H1 (cell line): ENCODE measurements around the gene KCNJ10. TPM values are rescaled to one million over a fixed set of nuclear protein-coding genes. Genes with fewer than 3 reads are reported as not detected.

Source experiments
- CTCF ChIA-PET: fragments of 300-600 bp; sonication (Branson Sonifier 250); formaldehyde crosslinking; loops from one replicate; lab custom pipeline; 2021; ENCODE audit not compliant: partially characterized antibody; lab: Charles Lee
- POLR2A ChIA-PET: fragments of 300-600 bp; sonication (Branson Sonifier 250); formaldehyde crosslinking; loops from one replicate; lab custom pipeline; 2021; ENCODE audit warnings: inconsistent platforms; ENCODE audit not compliant: partially characterized antibody; lab: Charles Lee
- DNase-seq, 2 experiments: peaks; one replicate each; pipeline versions ENCODE4 v3.0.0 to v3.0.0-alpha.2; 2010 to 2022; ENCODE audit warnings: low spot score in 2 of 2, low read depth in 1 of 2, mixed read lengths in 1 of 2
- FAIRE-seq: peaks from 2 replicates; lab custom pipeline; 2011; peaks lifted over from hg19 to GRCh38; lab: Jason Lieb, UNC
- H2AFZ ChIP-seq: 2 replicates; pipeline ENCODE4 v1.8.1; 2012; ENCODE audit warnings: low read length, inconsistent platforms
- H2AK5ac ChIP-seq: 2 replicates; pipeline ENCODE4 v1.6.1; 2013; ENCODE audit warnings: low read depth, low read length
- H2BK120ac ChIP-seq: replicated peaks from 2 replicates; pipeline ENCODE3; 2013; ENCODE audit warnings: low read depth, low read length, inconsistent platforms
- H2BK12ac ChIP-seq: 2 replicates; pipeline ENCODE4 v1.6.1; 2013; ENCODE audit warnings: low read depth, low read length
- H2BK15ac ChIP-seq: 2 replicates; pipeline ENCODE4 v1.6.1; 2013; ENCODE audit warnings: low read length
- H2BK20ac ChIP-seq: 2 replicates; pipeline ENCODE4 v1.6.1; 2013; ENCODE audit warnings: low read length
- H2BK5ac ChIP-seq: 2 replicates; pipeline ENCODE4 v1.6.1; 2013; ENCODE audit warnings: low read depth, low read length
- H3K14ac ChIP-seq: 2 replicates; pipeline ENCODE4 v1.6.1; 2013; ENCODE audit warnings: inconsistent platforms; ENCODE audit not compliant: insufficient read length
- H3K18ac ChIP-seq: 2 replicates; pipeline ENCODE4 v1.6.1; 2013; ENCODE audit warnings: low read length; ENCODE audit errors: extremely low read depth
- H3K23ac ChIP-seq: 2 replicates; pipeline ENCODE4 v1.6.1; 2013; ENCODE audit warnings: inconsistent platforms; ENCODE audit not compliant: insufficient read length
- H3K23me2 ChIP-seq: 2 replicates; pipeline ENCODE4 v1.6.1; 2013; ENCODE audit warnings: low read depth, low read length
- H3K27ac ChIP-seq: 2 replicates; pipeline ENCODE4 v1.6.1; 2011; ENCODE audit warnings: low read depth, low read length, inconsistent platforms
- H3K27me3 ChIP-seq, 4 experiments: replicated peaks in 1 of 4; 1 replicate in 1 of 4; 2 replicates in 3 of 4; pipeline versions ENCODE4 v1.6.1 to v1.8.1; 2011 to 2013; ENCODE audit warnings: low read length in 3 of 4, mild to moderate bottlenecking in 3 of 4, inconsistent platforms in 2 of 4, mixed read lengths in 2 of 4, moderate library complexity in 1 of 4; ENCODE audit not compliant: control insufficient read depth in 3 of 4, insufficient read depth in 3 of 4; ENCODE audit errors: extremely low read depth in 1 of 4
- H3K36me3 ChIP-seq, 4 experiments: 2 replicates each; pipeline versions ENCODE4 v1.6.1 to v1.8.1; 2011 to 2013; ENCODE audit warnings: mild to moderate bottlenecking in 4 of 4, low read length in 3 of 4, moderate library complexity in 2 of 4, control low read depth in 1 of 4, inconsistent platforms in 1 of 4; ENCODE audit not compliant: insufficient read depth in 4 of 4, control insufficient read depth in 2 of 4
- H3K4ac ChIP-seq: replicated peaks from 2 replicates; pipeline ENCODE3; 2013; ENCODE audit warnings: low read length, low read depth, mixed read lengths, inconsistent platforms; ENCODE audit not compliant: insufficient read length
- H3K4me1 ChIP-seq, 4 experiments: replicated peaks in 1 of 4; 1 replicate in 1 of 4; 2 replicates in 3 of 4; pipeline versions ENCODE4 v1.6.1 to v1.8.1; 2011 to 2013; ENCODE audit warnings: low read length in 3 of 4, inconsistent platforms in 2 of 4, mixed read lengths in 1 of 4; ENCODE audit not compliant: insufficient read depth in 4 of 4, control insufficient read depth in 3 of 4
- H3K4me2 ChIP-seq, 2 experiments: 2 replicates each; pipeline versions ENCODE4 v1.6.1 to v1.8.1; 2011 to 2013; ENCODE audit warnings: low read depth in 2 of 2, low read length in 2 of 2, control low read depth in 1 of 2, inconsistent platforms in 1 of 2, mild to moderate bottlenecking in 1 of 2; ENCODE audit not compliant: insufficient read depth in 1 of 2
- H3K4me3 ChIP-seq, 4 experiments: fragments of 200-600, 300-600 bp in 1 of 4; sonication (generic), shearing (Covaris generic), sonication (Bioruptor Twin) in 1 of 4; 2 replicates each; pipeline versions ENCODE4 v1.5.1 to v1.8.1; 2011 to 2016; ENCODE audit warnings: low read length in 4 of 4, low read depth in 3 of 4, control low read depth in 2 of 4, inconsistent platforms in 2 of 4, mild to moderate bottlenecking in 2 of 4, mixed read lengths in 1 of 4, moderate library complexity in 1 of 4; ENCODE audit not compliant: insufficient read depth in 2 of 4; ENCODE audit errors: extremely low read depth in 1 of 4
- H3K56ac ChIP-seq: replicated peaks from 2 replicates; pipeline ENCODE3; 2013; ENCODE audit warnings: low read depth, mild to moderate bottlenecking, mixed read lengths, low read length, inconsistent platforms; ENCODE audit not compliant: insufficient read length
- H3K79me1 ChIP-seq: 2 replicates; pipeline ENCODE4 v1.6.1; 2013; ENCODE audit warnings: low read depth, low read length, control low read depth
- H3K79me2 ChIP-seq, 2 experiments: 2 replicates each; pipeline versions ENCODE4 v1.6.1 to v1.8.1; 2012 to 2013; ENCODE audit warnings: low read length in 2 of 2, mild to moderate bottlenecking in 2 of 2, inconsistent platforms in 1 of 2; ENCODE audit not compliant: insufficient read depth in 2 of 2, control insufficient read depth in 1 of 2
- H3K9ac ChIP-seq, 4 experiments: replicated peaks in 1 of 4; 1 replicate in 1 of 4; 2 replicates in 3 of 4; pipeline versions ENCODE4 v1.6.1 to v1.8.1; 2011 to 2013; ENCODE audit warnings: low read depth in 3 of 4, low read length in 3 of 4, control low read depth in 2 of 4, mild to moderate bottlenecking in 2 of 4, moderate library complexity in 2 of 4, inconsistent platforms in 1 of 4; ENCODE audit errors: extremely low read depth in 1 of 4
- H3K9me3 ChIP-seq, 2 experiments: 2 replicates each; pipeline versions ENCODE4 v1.6.1 to v1.8.1; 2012 to 2013; ENCODE audit warnings: mild to moderate bottlenecking in 2 of 2, moderate library complexity in 2 of 2, control low read depth in 1 of 2, inconsistent platforms in 1 of 2, low read depth in 1 of 2, low read length in 1 of 2, mixed read lengths in 1 of 2; ENCODE audit not compliant: insufficient read depth in 2 of 2
- H4K20me1 ChIP-seq, 2 experiments: replicated peaks in 1 of 2; 2 replicates each; pipeline versions ENCODE3 to v1.8.1; 2011 to 2013; ENCODE audit warnings: inconsistent platforms in 2 of 2, low read length in 2 of 2, mild to moderate bottlenecking in 1 of 2; ENCODE audit not compliant: insufficient read depth in 2 of 2, control insufficient read depth in 1 of 2
- H4K5ac ChIP-seq: 2 replicates; pipeline ENCODE4 v1.6.1; 2013; ENCODE audit warnings: low read length, low read depth, mixed read lengths, inconsistent platforms; ENCODE audit not compliant: insufficient read length
- H4K8ac ChIP-seq: 2 replicates; pipeline ENCODE4 v1.8.0; 2013; ENCODE audit warnings: mild to moderate bottlenecking, moderate library complexity, low read length, inconsistent platforms; ENCODE audit not compliant: insufficient read depth; ENCODE audit errors: extremely low read depth
- H4K91ac ChIP-seq: replicated peaks from 2 replicates; pipeline ENCODE3; 2013; ENCODE audit warnings: low read length, mixed read lengths, inconsistent platforms; ENCODE audit not compliant: insufficient read length
- ASH2L ChIP-seq: fragments of 200-600, 300-600 bp; sonication (generic); IDR thresholded peaks from one replicate; pipeline ENCODE4 v1.7.1; 2017; ENCODE audit warnings: low read length
- BCL11A ChIP-seq, 2 experiments: IDR thresholded peaks; one replicate each; pipeline ENCODE4 v1.6.1; 2011; ENCODE audit warnings: low read depth in 2 of 2, low read length in 2 of 2, mild to moderate bottlenecking in 2 of 2
- CTCF ChIP-seq, 3 experiments: IDR thresholded peaks; 1 replicate in 2 of 3; 2 replicates in 1 of 3; pipeline versions ENCODE4 v1.5.1 to v1.6.1; 2011; ENCODE audit warnings: low read length in 3 of 3, mild to moderate bottlenecking in 3 of 3, inconsistent platforms in 2 of 3, low read depth in 1 of 3, moderate library complexity in 1 of 3; ENCODE audit not compliant: insufficient read depth in 1 of 3; ENCODE audit errors: control extremely low read depth in 1 of 3
- EGR1 ChIP-seq: IDR thresholded peaks from 2 replicates; pipeline ENCODE4 v1.6.1; 2011; ENCODE audit warnings: low read depth, low read length, borderline replicate concordance
- EZH2 ChIP-seq: fragments of 200-600 bp; sonication (generic); IDR thresholded peaks from 2 replicates; pipeline ENCODE4 v1.7.1; 2012; ENCODE audit warnings: low read depth, mild to moderate bottlenecking, moderate library complexity, low read length, inconsistent platforms; ENCODE audit not compliant: severe bottlenecking
- HDAC6 ChIP-seq: IDR thresholded peaks from one replicate; pipeline ENCODE4 v1.7.1; 2012; ENCODE audit warnings: low read depth, mild to moderate bottlenecking, inconsistent platforms, low read length, moderate library complexity
- NRF1 ChIP-seq: IDR thresholded peaks from 2 replicates; pipeline ENCODE4 v1.6.1; 2011; ENCODE audit warnings: mild to moderate bottlenecking, low read depth, low read length, improper control_type of control experiment
- RBBP5 ChIP-seq: IDR thresholded peaks from 2 replicates; pipeline ENCODE4 v1.7.1; 2012; ENCODE audit warnings: low read depth, mild to moderate bottlenecking, inconsistent platforms, low read length, moderate library complexity, borderline replicate concordance
- SUZ12 ChIP-seq: fragments of 200-600 bp; sonication (generic); IDR thresholded peaks from 2 replicates; pipeline ENCODE4 v1.6.1; 2012; ENCODE audit warnings: mild to moderate bottlenecking, inconsistent platforms, low read length, moderate library complexity, mixed read lengths
- WGBS, 2 experiments: shearing (Covaris generic) in 1 of 2; methylation state at CpG; one replicate each; pipeline versions ENCODE4 v1.1.6 to v1.1.7; 2013 to 2015; ENCODE audit warnings: low lambda C conversion rate in 2 of 2, mixed read lengths in 2 of 2, inconsistent platforms in 1 of 2, low coverage in 1 of 2, missing lambda C conversion rate in 1 of 2; ENCODE audit not compliant: insufficient replicate concordance in 2 of 2, insufficient coverage in 1 of 2, insufficient read length in 1 of 2; ENCODE audit errors: extremely low coverage in 1 of 2, missing lambda C conversion rate in 1 of 2; 5-methylcytosine and 5-hydroxymethylcytosine counted together
- polyA plus RNA-seq, 7 experiments: library from polyadenylated mRNA; depleted of rRNA in 3 of 7; stranded (reverse) in 5 of 7; unstranded in 2 of 7; fragments of >200 nt in 5 of 7; fragments of 200-250 nt in 2 of 7; gene quantifications; 1 replicate in 5 of 7; 2 replicates in 1 of 7; 4 replicates in 1 of 7; pipeline versions ENCODE4 v1.2.1 to v1.2.3, GENCODE V29; 2011 to 2013; ENCODE audit warnings: missing spikeins in 2 of 7, mixed read lengths in 2 of 7
- total RNA-seq: library from RNA; stranded (reverse); fragmentation: NEBNext Ultra II Directional; extraction: Animal tissue kit (Norgen Biotek cat#: 25700); gene quantifications from 2 replicates; pipeline ENCODE4 v1.2.1, GENCODE V29; 2021

The KCNJ10 gene
- total and polyA plus RNA-seq, 2 of the 8 experiments (the other 6 are each of a cell fraction or from before 2014, with no cell fraction given): 1.7 to 2.4 TPM

- Histone ChIP-seq H3K23ac (no peak overlapping the region), H4K8ac (no peak overlapping the region), H3K23me2 (no peaks in the 10 kb centered on the region), H2BK20ac (no peak overlapping the region), H3K4me2 (no peak overlapping the region), H2BK5ac (no peak overlapping the region), H3K4ac (no peak overlapping the region), H2AFZ (no peak overlapping the region), H3K9me3 (no peaks in the 10 kb centered on the region), H2AK5ac (no peak overlapping the region), H3K27me3 (peaks cover 0 to 2% (median 0%) of the 10 kb centered on the region in 4 experiments; a peak in 1 of 7 replicates), H3K27ac (no peak overlapping the region), H3K14ac (no peak overlapping the region), H2BK120ac (no peak overlapping the region), H4K20me1 (no peaks in the 10 kb centered on the region), H3K4me1 (0 out of 7 replicates have a peak, but pooled peaks cover 0 to 2% (median 0%) of the 10 kb centered on the region in 4 experiments), H2BK12ac (0 out of 2 replicates have a peak overlapping the region, but pooled peaks have one; percentile 39), H3K9ac (no peak overlapping the region), H3K18ac (no peak overlapping the region), H4K91ac (no peak overlapping the region), H3K79me2 (no peaks in the 10 kb centered on the region), H2BK15ac (no peak overlapping the region), H3K56ac (no peak overlapping the region), H3K4me3 (no peak overlapping the region), H4K5ac (no peak overlapping the region), H3K79me1 (no peaks in the 10 kb centered on the region), H3K36me3 (no peaks in the 10 kb centered on the region)
- FAIRE-seq (no peak), DNase-seq (peak in 1 of 2 experiments; percentile 23)
- ChIA-PET CTCF (interaction anchor here (1.1 kb wide), 1 partner anchor 26 kb away, joined by 3 read pairs; no protein-coding TSS in a partner anchor), POLR2A (interaction anchor here (0.9 kb wide), 1 partner anchor 36 kb away, joined by 3 read pairs; the partner anchor contains the start of gene IGSF9)
- WGBS, 2 experiments: 87% methylated on average over 6 of the region's 6 CpGs; no CpG with 5 or more reads in 1 of the 2 experiments
- TF ChIP-seq HDAC6 (no peak), NRF1 (no peak), RBBP5 (no peak), EGR1 (no peak), EZH2 (no peak), SUZ12 (no peak), CTCF (IDR thresholded peaks at IDR 0.05; ENCODE audit: control extremely low read depth in 1 of 3, insufficient read depth in 1 of 3, low read depth in 1 of 3, low read length in 3 of 3) (no peak), ASH2L (no peak), BCL11A (IDR thresholded peaks at IDR 0.05; ENCODE audit: low read depth in 2 of 2, low read length in 2 of 2) (no peak)
These were observed 88.5 kb downstream of the KCNJ10 start for GRCh38 chr1:159981351-159982055.
